Sigmoid colon (tissue), 4 donors: Measurements from ENCODE around the gene CERS5.

Source experiments
- EP300 ChIP-seq, 4 donors: sonication (generic); formaldehyde crosslinking; IDR thresholded peaks; one replicate each; pipeline ENCODE4 v1.6.1; 2017; ENCODE audit warnings: antibody characterized with exemption in 4 of 4
- POLR2A ChIP-seq, 2 donors: fragments of 450-650 bp; IDR thresholded peaks; one replicate each; pipeline ENCODE4 v1.6.1; 2016; ENCODE audit warnings: antibody characterized with exemption in 2 of 2, mild to moderate bottlenecking in 2 of 2, moderate library complexity in 2 of 2
- POLR2AphosphoS5 ChIP-seq, 4 donors: sonication (generic); formaldehyde crosslinking; IDR thresholded peaks; one replicate each; pipeline ENCODE4 v1.6.1; 2017; ENCODE audit warnings: antibody characterized with exemption in 4 of 4
- TF ChIP-seq, protein P1 (sequence below), 4 experiments: fragments of 450-650 bp in 3 of 4; fragments of 200-600 bp in 1 of 4; IDR thresholded peaks; one replicate each; pipeline ENCODE4 v1.5.1; 2016 to 2019; ENCODE audit warnings: antibody characterized with exemption in 4 of 4, mild to moderate bottlenecking in 3 of 4, moderate library complexity in 2 of 4

- TF ChIP-seq POLR2AphosphoS5 (IDR thresholded peaks at IDR 0.05) (no peak), EP300 (IDR thresholded peaks at IDR 0.05) (no peak), POLR2A (IDR thresholded peaks at IDR 0.05) (no peak)
- TF ChIP-seq, protein P1, sequence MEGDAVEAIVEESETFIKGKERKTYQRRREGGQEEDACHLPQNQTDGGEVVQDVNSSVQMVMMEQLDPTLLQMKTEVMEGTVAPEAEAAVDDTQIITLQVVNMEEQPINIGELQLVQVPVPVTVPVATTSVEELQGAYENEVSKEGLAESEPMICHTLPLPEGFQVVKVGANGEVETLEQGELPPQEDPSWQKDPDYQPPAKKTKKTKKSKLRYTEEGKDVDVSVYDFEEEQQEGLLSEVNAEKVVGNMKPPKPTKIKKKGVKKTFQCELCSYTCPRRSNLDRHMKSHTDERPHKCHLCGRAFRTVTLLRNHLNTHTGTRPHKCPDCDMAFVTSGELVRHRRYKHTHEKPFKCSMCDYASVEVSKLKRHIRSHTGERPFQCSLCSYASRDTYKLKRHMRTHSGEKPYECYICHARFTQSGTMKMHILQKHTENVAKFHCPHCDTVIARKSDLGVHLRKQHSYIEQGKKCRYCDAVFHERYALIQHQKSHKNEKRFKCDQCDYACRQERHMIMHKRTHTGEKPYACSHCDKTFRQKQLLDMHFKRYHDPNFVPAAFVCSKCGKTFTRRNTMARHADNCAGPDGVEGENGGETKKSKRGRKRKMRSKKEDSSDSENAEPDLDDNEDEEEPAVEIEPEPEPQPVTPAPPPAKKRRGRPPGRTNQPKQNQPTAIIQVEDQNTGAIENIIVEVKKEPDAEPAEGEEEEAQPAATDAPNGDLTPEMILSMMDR (IDR thresholded peaks at IDR 0.05), result no peak
Observed at GRCh38 chr12:50215033-50215432, 47.9 kb upstream of the CERS5 start.
